B cell (primary cell): ENCODE results near the gene KRTAP1-4. TPM values are rescaled to one million over a fixed set of nuclear protein-coding genes. Genes with fewer than 3 reads are reported as not detected.
"Not testable (repeated sequence)": the region's sequence is repeated elsewhere in the genome, so short reads cannot be mapped to it uniquely, and the experiment has no call there.

Source experiments
- ATAC-seq: fragments of 200-7000 bp; cut with Tn5 transposase; one replicate; pipeline ENCODE4 v1.10.0; 2021; ENCODE audit warnings: low read depth, mild to moderate bottlenecking, moderate number of reproducible peaks, moderate library complexity
- CTCF ChIA-PET: fragments of 350-600 bp; sonication (Branson Sonifier 250); formaldehyde crosslinking; loops from one replicate; lab custom pipeline; 2021; ENCODE audit warnings: antibody characterized with exemption, inconsistent platforms; lab: Charles Lee
- POLR2A ChIA-PET: fragments of 350-600 bp; sonication (Branson Sonifier 250); formaldehyde crosslinking; loops from one replicate; lab custom pipeline; 2021; ENCODE audit warnings: antibody characterized with exemption; lab: Charles Lee
- DNase-seq: peaks from one replicate; pipeline ENCODE4 v3.0.0; 2013
- H2AFZ ChIP-seq: 2 replicates; pipeline ENCODE4 v1.6.1; 2012; ENCODE audit warnings: mild to moderate bottlenecking, low read depth, low read length; ENCODE audit not compliant: insufficient read depth, poor library complexity, severe bottlenecking
- H3K27ac ChIP-seq, 2 donors: 1 replicate in 1 of 2; 2 replicates in 1 of 2; pipeline ENCODE4 v1.5.1; 2012 to 2013; ENCODE audit warnings: low read length in 2 of 2, mild to moderate bottlenecking in 2 of 2, moderate library complexity in 1 of 2
- H3K27me3 ChIP-seq, 4 experiments: fragments of 200-600 bp in 1 of 4; sonication (generic) in 1 of 4; replicated peaks in 1 of 4; 1 replicate in 2 of 4; 2 replicates in 2 of 4; pipeline versions ENCODE4 v1.6.1 to v1.7.0; 2013 to 2016; ENCODE audit warnings: low read length in 3 of 4, mild to moderate bottlenecking in 2 of 4, mixed read lengths in 1 of 4, moderate library complexity in 1 of 4; ENCODE audit not compliant: insufficient read depth in 4 of 4, control insufficient read depth in 3 of 4; ENCODE audit errors: control extremely low read depth in 1 of 4
- H3K36me3 ChIP-seq, 2 experiments: replicated peaks in 1 of 2; 1 replicate in 1 of 2; 2 replicates in 1 of 2; pipeline versions ENCODE4 v1.6.1 to v1.7.1; 2013; ENCODE audit warnings: low read length in 1 of 2; ENCODE audit not compliant: insufficient read depth in 2 of 2, control insufficient read depth in 1 of 2; ENCODE audit errors: control extremely low read depth in 1 of 2, extremely low read depth in 1 of 2
- H3K4me1 ChIP-seq, 2 donors: fragments of 200-600 bp in 1 of 2; sonication (generic) in 1 of 2; 1 replicate in 1 of 2; 2 replicates in 1 of 2; pipeline versions ENCODE4 v1.5.1 to v1.6.1; 2013 to 2017; ENCODE audit warnings: low read length in 2 of 2; ENCODE audit not compliant: control insufficient read depth in 2 of 2, insufficient read depth in 2 of 2
- H3K4me2 ChIP-seq: replicated peaks from 2 replicates; pipeline ENCODE3; 2012; ENCODE audit warnings: mild to moderate bottlenecking, low read depth, low read length; ENCODE audit not compliant: poor library complexity, severe bottlenecking
- H3K4me3 ChIP-seq, 5 experiments: fragments of 200-600 bp in 1 of 5; sonication (generic) in 1 of 5; 1 replicate in 3 of 5; 2 replicates in 2 of 5; pipeline versions ENCODE4 v1.5.1 to v1.7.0; 2011 to 2016; ENCODE audit warnings: low read length in 4 of 5, mild to moderate bottlenecking in 4 of 5, low read depth in 2 of 5, control low read depth in 1 of 5, moderate library complexity in 1 of 5; ENCODE audit not compliant: insufficient read depth in 1 of 5; ENCODE audit errors: control extremely low read depth in 1 of 5, extremely low read depth in 1 of 5
- H3K79me2 ChIP-seq: fragments of 200-600 bp; sonication (generic); one replicate; pipeline ENCODE4 v1.6.0; 2016; ENCODE audit warnings: low read length; ENCODE audit not compliant: control insufficient read depth, insufficient read depth
- H3K9ac ChIP-seq: fragments of 200-600 bp; sonication (generic); 2 replicates; pipeline ENCODE4 v1.6.1; 2017; ENCODE audit warnings: mild to moderate bottlenecking, low read length, moderate library complexity
- H3K9me3 ChIP-seq, 3 donors: one replicate each; pipeline versions ENCODE4 v1.6.1 to v1.7.1; 2013; ENCODE audit warnings: low read length in 2 of 3; ENCODE audit not compliant: control insufficient read depth in 2 of 3, insufficient read depth in 1 of 3; ENCODE audit errors: control extremely low read depth in 1 of 3
- H4K20me1 ChIP-seq: 2 replicates; pipeline ENCODE4 v1.6.0; 2012; ENCODE audit warnings: mild to moderate bottlenecking, low read length; ENCODE audit not compliant: insufficient read depth, control insufficient read depth, poor library complexity, severe bottlenecking
- H3K27ac Mint-ChIP-seq: one replicate; pipeline ENCODE4 v1.8.0; 2021; ENCODE audit warnings: mixed read lengths
- H3K27me3 Mint-ChIP-seq: one replicate; pipeline ENCODE4 v1.8.0; 2021; ENCODE audit warnings: mixed read lengths
- H3K4me1 Mint-ChIP-seq: one replicate; pipeline ENCODE4 v1.8.0; 2021; ENCODE audit warnings: mixed read lengths
- H3K4me3 Mint-ChIP-seq: one replicate; pipeline ENCODE4 v1.8.0; 2021; ENCODE audit warnings: mixed read lengths
- H3K9me3 Mint-ChIP-seq: one replicate; pipeline ENCODE4 v1.8.0; 2022; ENCODE audit warnings: mixed read lengths; ENCODE audit not compliant: insufficient read depth
- EZH2 ChIP-seq: IDR thresholded peaks from 2 replicates; pipeline ENCODE4 v1.6.1; 2012; ENCODE audit warnings: borderline replicate concordance, low read depth, mild to moderate bottlenecking, moderate library complexity, low read length; ENCODE audit not compliant: insufficient read depth, poor library complexity, severe bottlenecking
- WGBS: methylation state at CpG from one replicate; pipeline ENCODE4 v1.1.5; 2013; ENCODE audit warnings: missing lambda C conversion rate; ENCODE audit not compliant: insufficient coverage; 5-methylcytosine and 5-hydroxymethylcytosine counted together
- intact Hi-C: fragments of 100-400 bp; cut with micrococcal nuclease; formaldehyde crosslinking; loops from one replicate; pipeline ENCODE4 v1.10.0; 2022
- polyA plus RNA-seq: library from polyadenylated mRNA; depleted of rRNA; stranded (reverse); fragments of >200 nt; gene quantifications from 2 replicates; pipeline ENCODE4 v1.2.3, GENCODE V29; 2012
- total RNA-seq, 2 donors: library from RNA; stranded (reverse); fragments of 120-200 nt in 1 of 2; gene quantifications; 1 replicate in 1 of 2; 2 replicates in 1 of 2; pipeline versions ENCODE4 v1.2.3 to v1.2.4, GENCODE V29; 2013 to 2022
- TF ChIP-seq, protein P1 (sequence below): fragments of 200-600 bp; IDR thresholded peaks from one replicate; pipeline ENCODE4 v1.8.0; 2022; ENCODE audit warnings: antibody characterized with exemption, mild to moderate bottlenecking

The KRTAP1-4 gene
- total and polyA plus RNA-seq, 2 donors (not counting 1 experiment from before 2014, with no cell fraction given): not detected

DNA sequence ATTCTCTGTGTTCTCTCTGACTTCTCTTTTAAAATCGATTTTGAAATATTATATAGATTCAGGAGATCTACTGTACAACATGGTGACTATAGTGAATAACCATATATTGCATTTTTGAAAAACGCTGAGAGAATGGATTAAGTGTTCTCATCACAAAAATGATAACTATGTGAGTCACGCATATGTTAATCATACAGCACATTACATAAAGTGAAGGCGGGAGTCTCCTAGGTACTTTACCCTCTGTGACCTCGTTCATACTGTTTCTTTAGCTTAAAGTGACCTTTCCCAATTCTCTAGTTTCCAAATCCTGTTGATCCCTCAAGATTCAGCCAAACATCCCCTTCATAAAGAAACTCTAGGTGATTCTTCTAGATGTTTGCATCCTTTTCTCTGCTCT is 27.2 kb downstream of the KRTAP1-4 start:
- Histone ChIP-seq H3K36me3 (no peaks in the 10 kb centered on the region), H4K20me1 (no peaks in the 10 kb centered on the region), H3K4me2 (no peak overlapping the region), H3K4me3 (no peak overlapping the region), H3K79me2 (no peaks in the 10 kb centered on the region), H3K27ac (no peak overlapping the region), H3K4me1 (no peaks in the 10 kb centered on the region), H3K27me3 (peaks cover 0 to 2% (median 0%) of the 10 kb centered on the region in 4 experiments), H3K9me3 (peaks cover 0 to 1% (median 0%) of the 10 kb centered on the region in 3 donors), H3K9ac (no peak overlapping the region), H2AFZ (no peak overlapping the region)
- no peak for ATAC-seq
- DNase-seq: no peak
- Mint-ChIP-seq H3K27me3 (peaks cover 33% of the 10 kb centered on the region), H3K9me3 (no peaks in the 10 kb centered on the region), H3K4me1 (no peaks in the 10 kb centered on the region), H3K27ac (no peak overlapping the region), H3K4me3 (no peak overlapping the region)
- WGBS: 72% methylated on average over 3 of the region's 5 CpGs
- CTCF ChIA-PET: no interaction called here
- intact Hi-C loops: no loop called here
- TF ChIP-seq EZH2: no peak
- TF ChIP-seq, protein P1, sequence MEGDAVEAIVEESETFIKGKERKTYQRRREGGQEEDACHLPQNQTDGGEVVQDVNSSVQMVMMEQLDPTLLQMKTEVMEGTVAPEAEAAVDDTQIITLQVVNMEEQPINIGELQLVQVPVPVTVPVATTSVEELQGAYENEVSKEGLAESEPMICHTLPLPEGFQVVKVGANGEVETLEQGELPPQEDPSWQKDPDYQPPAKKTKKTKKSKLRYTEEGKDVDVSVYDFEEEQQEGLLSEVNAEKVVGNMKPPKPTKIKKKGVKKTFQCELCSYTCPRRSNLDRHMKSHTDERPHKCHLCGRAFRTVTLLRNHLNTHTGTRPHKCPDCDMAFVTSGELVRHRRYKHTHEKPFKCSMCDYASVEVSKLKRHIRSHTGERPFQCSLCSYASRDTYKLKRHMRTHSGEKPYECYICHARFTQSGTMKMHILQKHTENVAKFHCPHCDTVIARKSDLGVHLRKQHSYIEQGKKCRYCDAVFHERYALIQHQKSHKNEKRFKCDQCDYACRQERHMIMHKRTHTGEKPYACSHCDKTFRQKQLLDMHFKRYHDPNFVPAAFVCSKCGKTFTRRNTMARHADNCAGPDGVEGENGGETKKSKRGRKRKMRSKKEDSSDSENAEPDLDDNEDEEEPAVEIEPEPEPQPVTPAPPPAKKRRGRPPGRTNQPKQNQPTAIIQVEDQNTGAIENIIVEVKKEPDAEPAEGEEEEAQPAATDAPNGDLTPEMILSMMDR: no peak
- POLR2A ChIA-PET: no interaction called here

DNA sequence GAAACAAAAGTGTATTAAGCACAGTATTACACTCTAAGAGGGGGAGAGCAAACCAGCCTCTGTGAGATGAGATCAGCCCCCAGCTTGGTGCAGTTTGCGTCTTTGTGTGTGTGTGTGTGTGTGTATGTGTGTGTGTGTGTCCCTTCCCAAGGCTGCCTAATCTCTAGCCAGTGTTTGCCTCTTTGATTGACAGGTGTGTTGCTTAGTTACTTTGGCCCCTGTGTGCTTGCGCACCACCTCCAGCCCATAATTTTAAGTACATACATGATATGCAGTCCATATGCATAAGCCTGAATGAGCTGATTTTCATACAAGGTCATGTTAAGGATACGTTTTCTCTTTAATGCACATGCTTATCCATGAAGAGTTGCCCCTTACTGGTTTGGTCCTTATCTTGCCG is 28.2 kb downstream of the KRTAP1-4 start:
- no peak overlapping the region for H3K9ac ChIP-seq
- TF ChIP-seq, protein P1: no peak
- no peak for TF ChIP-seq EZH2
- peaks cover 0 to 1% (median 0%) of the 10 kb centered on the region in 3 donors for H3K9me3 ChIP-seq
- Mint-ChIP-seq H3K4me1 (no peaks in the 10 kb centered on the region), H3K4me3 (no peak overlapping the region), H3K27me3 (peaks cover 41% of the 10 kb centered on the region), H3K27ac (no peak overlapping the region), H3K9me3 (no peaks in the 10 kb centered on the region)
- intact Hi-C loops: no loop called here
- no peaks in the 10 kb centered on the region for H4K20me1 ChIP-seq
- 88% methylated on average over 1 of the region's 4 CpGs for WGBS
- H3K36me3 ChIP-seq: no peaks in the 10 kb centered on the region
- no peaks in the 10 kb centered on the region for H3K79me2 ChIP-seq
- ATAC-seq (no peak), DNase-seq (no peak)
- H2AFZ ChIP-seq: no peak overlapping the region
- H3K4me2 ChIP-seq: no peak overlapping the region
- no peak overlapping the region for H3K4me3 ChIP-seq
- H3K27ac ChIP-seq: no peak overlapping the region
- ChIA-PET POLR2A (no interaction called here), CTCF (no interaction called here)
- H3K27me3 ChIP-seq: peaks cover 0 to 7% (median 4%) of the 10 kb centered on the region in 4 experiments
- no peaks in the 10 kb centered on the region for H3K4me1 ChIP-seq

DNA sequence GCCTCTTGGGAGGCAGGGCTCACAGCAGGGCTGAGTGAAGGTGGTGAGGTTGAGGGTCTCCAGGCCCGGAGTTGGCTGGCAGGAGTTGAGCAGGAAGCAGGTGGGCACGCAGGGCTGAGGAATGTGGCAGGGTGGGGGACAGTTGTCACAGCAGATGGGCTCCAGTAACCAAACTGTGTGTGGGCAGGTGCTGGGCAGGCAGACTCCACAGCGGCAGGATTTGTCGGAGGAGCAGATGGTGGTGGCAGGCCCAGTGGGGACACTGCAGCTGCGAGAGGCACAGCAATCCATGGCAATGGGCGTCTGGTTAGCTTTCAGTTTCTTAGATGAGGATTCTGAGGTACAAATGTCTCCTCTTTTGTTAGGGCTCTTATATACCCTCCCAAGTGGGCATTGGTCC is 30.4 kb downstream of the KRTAP1-4 start, which contains the start of gene KRTAP3-2:
Gene KRTAP3-2, minus strand, starts transcription at position 344 of the 400 bp plus-strand sequence. Its CDS starts 53 bp downstream, at position 291.
- H3K79me2 ChIP-seq, H3K4me3 Mint-ChIP-seq, POLR2A ChIA-PET, H3K4me1 ChIP-seq, intact Hi-C loops, H2AFZ ChIP-seq, H4K20me1 ChIP-seq, H3K4me2 ChIP-seq, H3K9me3 Mint-ChIP-seq, H3K27ac Mint-ChIP-seq, H3K36me3 ChIP-seq, ATAC-seq, DNase-seq, H3K4me1 Mint-ChIP-seq, H3K27ac ChIP-seq, H3K4me3 ChIP-seq, CTCF ChIA-PET, H3K9me3 ChIP-seq, H3K9ac ChIP-seq: not testable (repeated sequence)
- peaks cover 41% of the 10 kb centered on the region for H3K27me3 Mint-ChIP-seq
- 88% methylated on average over 5 of the region's 6 CpGs for WGBS
- H3K27me3 ChIP-seq: peaks cover 0 to 10% (median 4%) of the 10 kb centered on the region in 4 experiments
